GM19025 (cell line): ENCODE measurements around the gene HMG20B.
"Not testable (repeated sequence)": the region's sequence is repeated elsewhere in the genome, so short reads cannot be mapped to it uniquely, and the experiment has no call there.

Experiments
- ATAC-seq: cut with Tn5 transposase; IDR thresholded peaks from one replicate; pipeline ENCODE4 v1.9.1; 2021; ENCODE audit warnings: mild to moderate bottlenecking, low read depth, moderate library complexity; ENCODE audit not compliant: unreplicated experiment

HMG20B gene

DNA sequence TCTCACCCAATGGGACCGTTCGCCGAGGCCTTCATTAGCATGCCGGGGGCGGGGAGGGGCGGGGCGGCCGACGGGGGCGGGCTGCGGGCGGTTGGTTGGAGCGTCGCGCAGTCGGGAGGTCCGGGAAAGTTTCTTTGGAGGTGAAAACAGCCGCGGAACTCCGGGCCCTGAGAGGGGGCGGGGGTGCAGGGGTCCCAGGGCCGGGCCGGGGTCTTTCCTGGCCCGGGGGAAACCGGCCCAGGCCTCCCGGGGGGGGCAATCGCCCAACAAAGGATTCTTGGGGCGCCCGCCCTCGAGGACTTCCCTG lies at the start of gene HMG20B:
TSS of gene HMG20B (plus strand) at position 90 of the 307 bp plus-strand sequence. CDS start 366 bp downstream, outside the sequence.
- ATAC-seq: no peak

DNA sequence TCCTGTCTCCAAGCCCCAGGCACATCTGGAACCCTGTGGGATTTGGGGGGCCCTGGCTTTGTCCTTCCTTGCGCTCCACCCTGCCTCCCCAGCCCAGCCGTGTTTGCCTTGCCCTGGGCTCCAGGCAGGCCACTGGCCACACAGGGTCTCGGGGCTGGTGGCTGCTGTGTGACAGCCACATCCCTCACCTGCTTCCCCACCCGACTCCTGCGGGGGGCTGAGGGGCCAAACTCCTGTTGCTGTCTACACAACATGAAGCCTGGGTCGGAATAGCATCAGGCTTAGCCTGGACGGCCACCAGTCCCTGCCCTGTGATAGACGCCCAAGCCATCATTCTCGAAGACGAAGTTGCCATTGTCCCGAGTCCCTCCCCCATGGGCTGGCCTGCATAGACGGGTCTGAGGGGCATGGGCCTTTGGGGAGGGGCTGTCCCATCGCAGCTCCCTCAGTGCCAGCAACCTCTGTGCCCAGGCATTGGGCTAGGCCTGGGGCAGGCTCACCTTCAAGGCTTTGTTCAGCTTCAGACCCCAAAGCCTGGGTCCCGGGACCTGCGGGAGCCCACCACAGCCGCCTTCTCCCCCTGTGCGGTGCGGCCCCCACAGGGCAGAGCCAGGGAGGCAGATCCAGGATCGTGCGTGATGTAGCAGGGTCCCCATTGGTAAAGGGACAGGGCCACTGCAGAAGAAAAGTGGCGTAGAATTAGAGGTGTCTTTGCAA lies 49.2 kb upstream of the HMG20B start:
- no peak for ATAC-seq

DNA sequence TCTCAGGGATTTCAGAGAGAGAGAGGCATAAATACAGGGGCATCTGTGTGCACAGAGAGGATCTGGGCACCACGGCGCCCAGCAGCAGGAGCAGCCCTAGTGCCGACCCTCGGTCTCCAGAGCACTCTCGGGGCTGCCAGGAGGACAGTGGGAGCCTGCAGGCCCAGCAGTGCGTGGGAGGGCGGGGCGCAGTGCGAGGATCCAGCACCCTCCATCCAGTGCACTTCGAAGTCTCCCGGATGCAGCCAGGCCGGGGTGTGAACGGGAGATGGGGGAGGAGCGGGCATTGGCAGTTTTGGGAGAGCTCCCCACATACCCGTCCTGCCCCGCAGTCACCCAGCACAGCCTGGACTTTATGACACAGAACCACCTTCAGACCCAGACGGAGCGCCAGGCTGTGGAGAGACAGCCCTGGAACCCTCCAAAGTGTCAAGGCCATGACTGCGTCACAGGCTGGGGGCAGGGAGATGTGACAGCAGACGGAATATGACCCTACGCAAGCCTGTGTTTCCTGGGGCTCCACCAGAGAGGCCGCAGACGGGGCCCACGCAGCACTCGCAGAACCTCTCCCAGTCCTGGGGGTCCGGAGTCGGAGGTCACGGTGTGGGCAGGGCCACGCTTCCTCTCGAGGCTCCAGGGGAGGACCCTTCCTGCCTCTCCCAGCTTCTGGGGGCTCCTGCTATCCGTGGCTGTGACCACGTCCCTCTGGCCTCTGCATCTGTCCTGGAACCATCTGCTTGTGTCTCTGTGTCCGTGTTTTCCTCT lies 48.5 kb upstream of the HMG20B start:
- ATAC-seq: no peak

DNA sequence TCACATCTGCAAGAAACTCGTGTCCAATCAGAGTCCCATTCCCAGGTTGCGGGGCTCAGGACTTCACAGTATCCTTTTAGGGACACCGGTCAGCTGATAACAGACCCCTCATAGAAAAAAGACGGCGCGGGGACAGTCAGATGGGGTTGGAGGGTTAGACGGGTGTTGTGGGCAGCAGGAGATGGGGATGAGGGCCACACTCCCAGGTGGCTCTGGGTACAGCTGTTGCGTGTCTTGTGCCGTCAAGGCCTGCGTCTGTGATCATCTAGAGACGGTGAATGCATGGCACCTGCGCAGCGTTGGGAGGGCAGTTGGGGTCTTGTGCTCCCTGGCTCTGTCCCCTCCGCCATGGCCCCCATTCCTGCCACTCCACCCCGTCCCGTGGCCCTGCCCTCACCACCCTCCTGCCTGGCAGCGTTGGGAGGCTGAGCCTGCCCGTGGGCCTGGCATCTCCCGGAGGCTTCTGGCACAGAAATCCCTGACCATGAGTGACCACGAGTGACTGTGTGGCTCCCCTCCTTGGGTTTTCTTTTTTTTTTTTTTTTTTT lies 47.8 kb upstream of the HMG20B start:
- no peak for ATAC-seq

DNA sequence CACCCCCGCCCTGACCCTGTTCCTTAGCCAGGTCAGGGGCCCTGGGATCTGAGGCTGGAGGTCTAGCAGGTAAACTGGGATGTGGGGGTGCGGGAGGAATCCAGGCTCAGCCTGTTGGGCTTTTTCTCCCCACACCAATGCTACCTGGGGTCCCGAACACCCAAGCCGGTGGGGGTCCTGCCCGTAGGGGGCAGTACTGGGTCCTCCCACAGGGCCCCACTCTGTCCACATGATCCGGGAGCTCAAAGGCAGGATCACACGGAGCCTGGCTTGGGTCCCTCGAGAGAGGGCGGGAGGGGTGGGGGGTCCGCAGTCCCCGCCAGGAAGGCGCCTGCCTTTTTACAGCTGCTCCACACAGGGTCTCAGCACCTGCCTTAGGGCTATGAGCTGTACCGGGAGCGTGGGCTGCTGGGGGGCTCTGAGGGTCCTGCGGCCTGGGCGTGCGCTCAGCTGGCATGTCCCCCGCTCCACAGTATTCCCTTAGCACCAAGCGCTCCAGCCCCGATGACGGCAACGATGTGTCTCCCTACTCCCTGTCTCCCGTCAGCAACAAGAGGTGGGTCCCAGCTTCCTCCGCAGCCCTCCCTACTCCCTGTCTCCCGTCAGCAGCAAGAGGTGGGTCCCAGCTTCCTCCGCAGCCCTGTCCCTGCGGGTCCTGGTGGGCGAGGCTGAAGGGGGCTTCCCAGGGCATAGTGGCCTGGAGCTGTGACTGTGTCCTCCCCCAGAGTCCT lies 46.1 kb upstream of the HMG20B start:
- ATAC-seq: no peak

DNA sequence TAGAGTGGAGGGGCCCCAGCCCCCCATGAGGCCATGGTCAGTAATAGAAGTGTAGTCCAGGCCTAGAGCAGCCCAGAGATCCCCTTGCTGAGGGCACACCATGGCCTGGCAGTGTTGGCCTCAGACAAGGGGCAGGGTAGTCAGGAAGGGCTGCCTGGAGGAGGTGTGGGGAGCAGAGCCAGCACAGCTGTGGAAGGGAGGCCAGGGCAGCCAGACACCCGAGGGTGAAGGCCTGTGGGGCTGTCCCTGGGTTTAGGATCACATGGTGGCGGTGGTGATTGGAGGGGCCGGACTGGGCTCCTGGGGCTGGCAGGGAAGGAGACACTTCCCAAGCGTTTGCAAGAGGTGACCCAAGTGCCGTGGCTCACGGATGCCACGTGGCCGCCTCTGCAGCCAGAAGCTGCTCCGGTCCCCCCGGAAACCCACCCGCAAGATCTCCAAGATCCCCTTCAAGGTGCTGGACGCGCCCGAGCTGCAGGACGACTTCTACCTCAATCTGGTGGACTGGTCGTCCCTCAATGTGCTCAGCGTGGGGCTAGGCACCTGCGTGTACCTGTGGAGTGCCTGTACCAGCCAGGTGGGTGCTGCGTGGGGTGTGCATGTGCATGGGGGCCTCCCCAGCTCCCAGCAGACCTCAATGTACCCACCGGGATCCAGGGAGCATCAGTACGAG lies 45.4 kb upstream of the HMG20B start:
- ATAC-seq: no peak

DNA sequence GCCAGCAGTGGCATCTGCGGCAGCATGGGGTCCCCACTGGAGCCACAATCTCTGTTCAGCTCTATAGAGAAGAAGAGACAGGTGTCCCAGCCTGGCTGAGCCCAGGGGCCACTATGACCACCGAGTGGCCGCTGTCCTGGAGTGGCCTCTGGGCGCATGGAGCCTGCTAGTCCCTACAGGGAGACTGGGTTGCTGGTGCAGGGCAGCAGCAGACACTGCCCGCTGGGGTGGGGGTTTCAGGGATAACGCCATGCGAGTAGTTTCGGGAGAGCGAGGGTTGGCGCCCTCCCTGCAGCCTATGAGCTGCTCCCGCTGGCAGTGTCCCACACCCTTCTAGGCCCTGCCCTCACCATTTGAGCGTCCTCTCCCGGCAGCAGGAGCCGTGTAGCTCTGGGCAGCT lies 44.7 kb upstream of the HMG20B start:
- no peak for ATAC-seq

DNA sequence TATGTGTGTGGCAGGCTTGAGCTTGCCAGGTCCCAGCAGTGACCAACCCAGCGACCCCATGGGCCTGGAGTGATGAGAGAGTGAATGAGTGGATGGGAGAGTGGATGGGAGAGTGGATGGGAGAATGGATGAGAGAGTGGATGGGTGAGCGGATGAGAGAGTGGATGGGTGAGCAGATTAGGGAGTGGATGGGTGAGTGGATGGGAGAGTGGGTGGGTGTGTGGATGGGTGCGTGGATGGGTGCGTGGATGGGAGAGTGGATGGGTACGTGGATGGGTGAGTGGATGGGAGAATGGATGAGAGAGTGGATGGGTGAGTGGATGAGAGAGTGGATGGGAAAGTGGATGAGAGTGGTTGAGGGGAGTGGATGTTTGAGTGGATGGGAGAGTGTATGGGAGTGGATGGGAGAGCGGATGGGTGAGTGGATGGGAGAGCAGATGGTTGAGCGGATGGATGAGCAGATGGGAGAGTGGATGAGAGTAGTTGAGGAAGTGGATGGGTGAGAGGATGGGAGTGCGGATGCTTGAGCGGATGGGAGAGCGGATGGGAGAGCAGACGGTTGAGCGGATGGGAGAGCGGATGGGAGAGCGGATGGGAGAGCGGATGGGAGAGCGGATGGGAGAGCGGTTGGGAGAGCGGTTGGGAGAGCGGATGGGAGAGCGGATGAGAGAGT lies 44.1 kb upstream of the HMG20B start:
- no peak for ATAC-seq

DNA sequence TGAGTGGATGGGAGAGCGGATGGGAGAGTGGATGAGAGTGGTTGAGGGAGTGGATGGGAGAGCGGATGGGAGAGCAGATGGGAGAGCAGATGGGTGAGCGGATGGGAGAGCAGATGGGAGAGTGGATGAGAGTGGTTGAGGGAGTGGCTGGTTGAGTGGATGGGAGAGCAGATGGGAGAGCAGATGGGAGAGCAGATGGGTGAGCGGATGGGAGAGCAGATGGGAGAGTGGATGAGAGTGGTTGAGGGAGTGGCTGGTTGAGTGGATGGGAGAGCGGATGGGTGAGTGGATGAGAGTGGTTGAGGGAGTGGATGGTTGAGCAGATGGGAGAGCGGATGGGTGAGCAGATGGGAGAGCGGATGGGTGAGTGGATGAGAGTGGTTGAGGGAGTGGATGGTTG lies 43.4 kb upstream of the HMG20B start:
- ATAC-seq: not testable (repeated sequence)

DNA sequence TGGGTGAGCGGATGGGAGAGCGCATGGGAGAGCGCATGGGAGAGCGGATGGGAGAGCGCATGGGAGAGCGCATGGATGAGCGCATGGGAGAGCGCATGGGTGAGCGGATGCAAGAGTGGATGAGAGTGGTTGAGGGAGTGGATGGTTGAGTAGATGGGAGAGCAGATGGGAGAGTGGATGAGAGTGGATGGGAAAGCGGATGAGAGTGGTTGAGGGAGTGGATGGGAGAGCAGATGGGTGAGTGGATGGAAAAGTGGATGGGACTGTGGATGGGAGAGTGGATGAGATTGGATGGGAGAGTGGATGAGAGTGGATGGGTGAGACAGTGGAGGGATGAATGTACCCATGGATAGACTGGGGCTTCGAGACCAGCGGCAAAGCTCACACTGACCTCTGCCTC lies 42.4 kb upstream of the HMG20B start:
- ATAC-seq: no peak

DNA sequence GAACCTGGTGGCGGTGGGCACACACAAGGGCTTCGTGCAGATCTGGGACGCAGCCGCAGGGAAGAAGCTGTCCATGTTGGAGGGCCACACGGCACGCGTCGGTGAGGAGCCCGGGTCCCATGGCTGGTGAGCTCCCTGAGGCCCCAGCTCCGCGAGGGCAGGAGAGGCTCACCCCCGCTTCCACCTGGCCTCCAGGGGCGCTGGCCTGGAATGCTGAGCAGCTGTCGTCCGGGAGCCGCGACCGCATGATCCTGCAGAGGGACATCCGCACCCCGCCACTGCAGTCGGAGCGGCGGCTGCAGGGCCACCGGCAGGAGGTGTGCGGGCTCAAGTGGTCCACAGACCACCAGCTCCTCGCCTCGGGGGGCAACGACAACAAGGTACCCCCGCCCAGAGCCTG lies 41.0 kb upstream of the HMG20B start:
- ATAC-seq: no peak

DNA sequence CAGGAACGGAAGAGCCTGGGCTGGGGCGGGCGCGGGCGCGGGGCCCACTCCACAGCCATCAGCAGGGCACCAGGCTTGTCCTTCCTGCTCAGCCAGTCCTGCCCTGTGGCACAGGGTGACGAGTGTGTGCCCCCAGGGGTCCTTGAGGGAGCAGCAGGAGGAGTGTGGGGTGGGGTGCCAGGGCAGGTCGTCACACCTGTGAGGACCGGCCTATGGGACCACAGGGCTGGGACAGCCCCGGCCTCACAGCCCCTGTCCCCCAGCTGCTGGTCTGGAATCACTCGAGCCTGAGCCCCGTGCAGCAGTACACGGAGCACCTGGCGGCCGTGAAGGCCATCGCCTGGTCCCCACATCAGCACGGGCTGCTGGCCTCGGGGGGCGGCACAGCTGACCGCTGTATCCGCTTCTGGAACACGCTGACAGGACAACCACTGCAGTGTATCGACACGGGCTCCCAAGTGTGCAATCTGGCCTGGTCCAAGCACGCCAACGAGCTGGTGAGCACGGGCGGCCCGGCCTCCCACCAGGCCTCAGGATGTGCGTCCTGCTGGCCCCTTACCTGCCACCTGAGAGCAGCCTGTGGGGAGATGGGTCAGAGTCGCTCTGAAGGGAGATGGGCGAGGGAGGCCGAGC lies 40.5 kb upstream of the HMG20B start:
- no peak for ATAC-seq

DNA sequence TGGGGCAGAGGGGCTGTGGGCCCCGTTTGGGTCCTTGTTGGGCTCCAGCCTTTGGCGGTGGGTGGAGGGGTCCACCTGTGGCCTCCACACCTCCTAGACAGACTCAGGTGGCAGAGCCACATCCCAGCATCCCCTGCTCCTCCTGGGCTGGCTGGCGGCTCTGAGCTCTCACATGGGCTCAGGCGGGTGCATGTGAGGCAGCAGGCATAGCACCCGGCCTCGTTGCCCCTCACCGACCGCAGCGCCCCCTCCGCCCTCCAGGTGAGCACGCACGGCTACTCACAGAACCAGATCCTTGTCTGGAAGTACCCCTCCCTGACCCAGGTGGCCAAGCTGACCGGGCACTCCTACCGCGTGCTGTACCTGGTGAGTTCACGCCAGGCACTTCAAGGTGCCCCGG lies 39.7 kb upstream of the HMG20B start:
- no peak for ATAC-seq

DNA sequence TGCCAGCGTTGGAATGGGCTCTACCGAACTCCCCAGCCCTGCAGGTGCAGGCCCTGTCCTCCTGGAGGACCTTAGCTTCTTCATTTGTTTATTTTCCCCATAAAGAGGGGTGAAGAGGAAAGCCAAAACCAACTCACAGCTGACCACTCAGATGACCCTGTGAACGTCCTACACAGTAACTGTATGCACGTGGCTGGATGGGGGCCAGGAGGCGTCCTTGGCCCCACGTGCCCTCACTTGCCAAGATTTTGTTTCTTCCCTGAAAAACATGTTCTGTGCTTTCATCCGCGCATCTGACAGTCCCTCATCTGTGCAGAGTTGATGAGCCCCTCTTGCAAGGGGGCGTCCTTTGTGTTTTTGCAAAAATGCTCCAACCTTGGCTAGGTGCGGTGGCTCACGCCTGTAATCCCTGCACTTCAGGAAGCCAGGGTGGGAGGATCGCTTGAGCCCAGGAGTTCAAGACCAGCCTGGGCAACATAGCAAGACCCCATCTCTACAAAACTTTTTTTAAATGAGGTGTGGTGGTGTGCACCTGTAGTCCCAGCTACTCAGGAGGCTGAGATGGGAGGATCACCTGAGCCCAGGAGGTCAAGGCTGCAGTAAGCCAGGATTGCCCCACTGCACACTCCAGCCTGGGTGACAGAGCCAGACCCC lies 39.1 kb upstream of the HMG20B start:
- no peak for ATAC-seq

DNA sequence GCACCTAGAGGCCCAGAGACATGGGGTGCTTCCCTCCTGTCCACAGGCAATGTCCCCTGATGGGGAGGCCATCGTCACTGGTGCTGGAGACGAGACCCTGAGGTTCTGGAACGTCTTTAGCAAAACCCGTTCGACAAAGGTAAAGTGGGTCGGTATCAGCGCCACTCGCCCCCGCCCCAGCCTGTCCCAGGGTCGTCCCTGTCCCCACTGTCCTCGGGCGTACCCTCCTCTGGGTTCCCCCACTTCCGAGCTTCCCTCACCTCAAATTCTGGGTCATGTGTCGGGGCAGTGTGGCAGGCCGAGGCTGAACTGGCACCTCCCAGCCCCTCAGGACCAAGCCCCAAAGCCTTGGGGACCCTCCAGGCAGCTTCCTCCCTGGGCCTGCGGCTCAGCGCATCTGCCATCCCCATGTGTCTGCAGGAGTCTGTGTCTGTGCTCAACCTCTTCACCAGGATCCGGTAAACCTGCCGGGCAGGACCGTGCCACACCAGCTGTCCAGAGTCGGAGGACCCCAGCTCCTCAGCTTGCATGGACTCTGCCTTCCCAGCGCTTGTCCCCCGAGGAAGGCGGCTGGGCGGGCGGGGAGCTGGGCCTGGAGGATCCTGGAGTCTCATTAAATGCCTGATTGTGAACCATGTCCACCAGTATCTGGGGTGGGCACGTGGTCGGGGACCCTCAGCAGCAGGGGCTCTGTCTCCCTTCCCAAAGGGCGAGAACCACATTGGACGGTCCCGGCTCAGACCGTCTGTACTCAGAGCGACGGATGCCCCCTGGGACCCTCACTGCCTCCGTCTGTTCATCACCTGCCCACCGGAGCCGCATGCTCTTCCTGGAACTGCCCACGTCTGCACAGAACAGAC lies 38.1 kb upstream of the HMG20B start:
- ATAC-seq: no peak

DNA sequence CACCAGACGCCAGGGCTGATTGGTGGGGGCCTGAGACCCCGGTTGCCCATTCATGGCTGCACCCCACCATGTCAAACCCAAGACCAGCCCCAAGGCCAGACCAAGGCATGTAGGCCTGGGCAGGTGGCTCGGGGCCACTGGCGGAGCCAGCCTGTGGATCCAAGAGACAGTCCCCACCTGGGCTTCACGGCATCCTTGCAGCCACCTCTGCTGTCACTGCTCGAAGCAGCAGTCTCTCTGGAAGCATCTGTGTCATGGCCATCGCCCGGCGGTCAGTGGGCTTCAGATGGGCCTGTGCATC lies 37.6 kb upstream of the HMG20B start:
- no peak for ATAC-seq

DNA sequence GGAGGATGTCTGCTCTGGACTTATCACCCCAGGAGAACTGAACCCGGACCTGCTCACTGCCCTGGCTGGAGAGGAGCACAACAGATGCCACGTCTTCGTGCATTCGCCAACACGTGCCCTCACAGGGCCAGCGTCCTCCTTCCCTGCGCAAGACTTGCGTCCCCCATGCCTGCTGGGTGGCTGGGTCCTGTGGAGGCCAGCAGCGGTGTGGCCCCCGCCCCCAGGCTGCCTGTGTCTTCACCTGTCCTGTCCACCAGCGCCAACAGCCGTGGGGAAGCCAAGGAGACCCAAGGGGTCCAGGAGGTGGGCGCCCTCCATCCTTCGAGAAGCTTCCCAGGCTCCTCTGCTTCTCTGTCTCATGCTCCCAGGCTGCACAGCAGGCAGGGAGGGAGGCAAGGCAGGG lies 37.2 kb upstream of the HMG20B start:
- ATAC-seq: no peak

DNA sequence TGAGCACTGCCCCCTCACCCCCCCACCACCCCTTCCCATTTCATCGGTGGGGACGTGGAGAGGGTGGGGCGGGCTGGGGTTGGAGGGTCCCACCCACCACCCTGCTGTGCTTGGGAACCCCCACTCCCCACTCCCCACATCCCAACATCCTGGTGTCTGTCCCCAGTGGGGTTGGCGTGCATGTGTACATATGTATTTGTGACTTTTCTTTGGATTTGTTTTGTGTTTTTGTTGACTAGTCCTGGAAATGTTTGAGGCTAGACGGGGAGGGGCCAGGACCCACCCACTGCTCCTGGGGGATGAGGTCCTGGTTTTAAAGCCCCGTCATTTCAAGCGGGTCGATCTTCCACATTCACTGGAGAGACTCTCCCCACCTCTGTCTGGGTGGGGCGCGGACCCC lies 36.8 kb upstream of the HMG20B start:
- no peak for ATAC-seq
